GM18505 (cell line): Measurements from ENCODE around the gene CLDN8.

Experiments
- ATAC-seq: cut with Tn5 transposase; IDR thresholded peaks from one replicate; pipeline ENCODE4 v1.9.1; 2021; ENCODE audit not compliant: unreplicated experiment
- POLR2A ChIP-seq: IDR thresholded peaks from 4 replicates; pipeline ENCODE4 v1.6.1; 2011; ENCODE audit warnings: borderline replicate concordance; ENCODE audit not compliant: insufficient read depth, insufficient read length; ENCODE audit errors: extremely low read depth

CLDN8 gene

DNA sequence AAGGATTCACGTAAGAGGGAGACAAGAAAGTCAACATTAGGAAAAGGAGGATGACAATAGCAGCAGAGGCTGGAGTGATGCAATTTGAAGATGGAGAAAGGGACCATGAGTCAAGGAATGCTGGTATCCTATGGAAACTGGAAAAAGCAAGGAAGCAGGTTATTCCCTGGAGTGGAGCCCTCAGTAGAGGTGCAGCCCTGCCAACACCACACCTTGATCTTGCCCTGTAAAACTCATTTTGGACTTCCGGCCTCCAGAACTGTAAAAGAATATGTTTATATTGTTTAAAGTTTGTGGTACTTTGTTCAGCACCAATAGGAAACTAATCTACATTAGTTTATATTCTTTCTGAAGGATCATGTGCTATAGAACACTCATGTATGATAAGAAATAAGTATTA lies 29.7 kb downstream of the CLDN8 start:
- no peak for ATAC-seq
- TF ChIP-seq POLR2A, result no peak

DNA sequence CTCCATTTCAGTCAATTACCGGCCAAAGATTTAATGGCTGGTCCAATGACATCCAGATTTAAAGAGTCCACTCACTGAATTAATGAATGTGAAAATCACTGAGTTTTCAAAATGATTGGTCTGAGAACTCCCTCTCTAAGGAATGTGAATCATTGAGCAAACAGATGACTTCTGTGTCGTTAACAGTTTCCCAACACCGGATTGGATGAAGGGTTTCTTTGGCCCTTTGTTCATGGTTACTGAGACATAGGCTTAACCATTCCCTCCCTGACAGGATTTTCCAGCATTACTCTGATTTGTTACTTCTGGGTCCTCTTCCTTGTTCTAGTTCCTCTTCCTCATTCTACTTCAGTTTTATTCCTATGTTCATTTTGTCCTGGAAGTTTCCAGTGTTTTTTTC lies 47.8 kb downstream of the CLDN8 start:
- TF ChIP-seq POLR2A, result no peak
- ATAC-seq, result no peak

DNA sequence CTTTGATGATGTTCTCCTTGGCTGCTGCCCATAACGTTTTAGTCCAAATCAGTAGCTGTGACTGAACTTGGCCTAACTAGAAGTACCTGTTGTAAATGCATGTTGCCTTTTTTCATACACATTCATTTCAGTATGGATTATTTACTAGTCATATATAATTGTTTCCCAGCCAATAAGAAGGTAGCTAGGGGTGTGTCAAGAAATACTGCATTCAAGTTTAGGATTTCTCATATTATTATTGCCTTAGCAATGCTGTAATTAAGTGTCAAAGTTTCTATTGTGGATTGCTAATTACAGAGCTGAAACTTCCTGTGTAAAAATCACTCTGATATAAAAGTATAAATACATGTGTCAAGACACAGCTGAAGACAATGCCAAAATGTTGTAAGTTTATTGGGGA lies 49.2 kb downstream of the CLDN8 start, which contains the start of gene CLDN17:
TSS of gene CLDN17 (minus strand) at position 101 of the 400 bp plus-strand sequence. CDS start 188 bp downstream, outside the sequence.
- no peak for ATAC-seq
- no peak for TF ChIP-seq POLR2A

DNA sequence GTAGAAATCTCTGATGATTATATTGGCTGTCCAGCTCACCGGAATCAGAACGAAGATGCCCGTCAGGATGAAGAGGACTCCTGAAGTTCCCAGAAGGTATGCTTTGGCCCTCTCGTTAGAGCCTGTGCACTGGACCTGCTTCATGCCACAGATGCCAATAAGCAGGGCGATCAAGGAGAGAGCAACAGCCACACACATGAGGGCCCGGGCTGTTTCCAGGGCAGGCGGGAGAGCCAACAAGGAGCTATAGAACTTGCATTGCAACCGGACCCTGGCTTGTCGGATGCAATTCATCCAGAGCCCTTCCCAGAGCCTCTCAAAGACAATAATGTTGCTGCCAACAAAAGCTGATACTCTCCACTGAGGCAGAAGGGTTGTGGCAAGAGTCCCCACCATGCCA lies 49.7 kb downstream of the CLDN8 start:
- TF ChIP-seq POLR2A, result no peak
- ATAC-seq, result no peak

DNA sequence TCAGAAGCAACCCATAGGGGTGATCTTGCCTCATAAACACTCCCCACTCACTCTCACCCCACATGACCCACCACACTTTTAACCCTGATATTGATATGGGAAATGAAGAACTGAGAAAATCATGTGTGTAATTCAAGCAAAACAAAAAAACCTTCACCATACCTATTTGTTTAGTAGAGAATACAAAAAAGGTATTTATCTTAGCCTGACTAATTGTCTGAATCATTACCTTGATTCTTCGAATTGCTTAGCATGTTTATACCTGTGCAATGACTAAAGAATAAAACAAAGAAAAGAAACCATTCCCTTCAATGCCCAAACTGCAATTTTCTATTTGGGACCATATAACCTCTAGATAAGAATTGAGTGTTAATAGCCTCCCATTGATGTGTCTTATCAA lies 51.1 kb downstream of the CLDN8 start:
- no peak for TF ChIP-seq POLR2A
- no peak for ATAC-seq
